Left renal cortex interstitium (tissue), 4 donors: ENCODE results near the gene ADAMTS7. TPM values are rescaled to one million over a fixed set of nuclear protein-coding genes. Genes with fewer than 3 reads are reported as not detected.
A peak's percentile ranks its signal among the peaks of the same experiment; 100 is the strongest.
"Not testable (repeated sequence)": the region's sequence is repeated elsewhere in the genome, so short reads cannot be mapped to it uniquely, and the experiment has no call there.

ENCODE experiments used
- DNase-seq, 4 donors: peaks; one replicate each; pipeline ENCODE4 v3.0.0-alpha.2; 2013; ENCODE audit warnings: low read depth in 4 of 4, low spot score in 2 of 4, missing footprints in 1 of 4
- polyA plus RNA-seq, 4 donors: library from polyadenylated mRNA; unstranded; fragments of 120-200 nt; gene quantifications; one replicate each; pipeline ENCODE4 v1.2.1, GENCODE V29; 2013; ENCODE audit not compliant: insufficient read length in 4 of 4

The ADAMTS7 gene, protein sequence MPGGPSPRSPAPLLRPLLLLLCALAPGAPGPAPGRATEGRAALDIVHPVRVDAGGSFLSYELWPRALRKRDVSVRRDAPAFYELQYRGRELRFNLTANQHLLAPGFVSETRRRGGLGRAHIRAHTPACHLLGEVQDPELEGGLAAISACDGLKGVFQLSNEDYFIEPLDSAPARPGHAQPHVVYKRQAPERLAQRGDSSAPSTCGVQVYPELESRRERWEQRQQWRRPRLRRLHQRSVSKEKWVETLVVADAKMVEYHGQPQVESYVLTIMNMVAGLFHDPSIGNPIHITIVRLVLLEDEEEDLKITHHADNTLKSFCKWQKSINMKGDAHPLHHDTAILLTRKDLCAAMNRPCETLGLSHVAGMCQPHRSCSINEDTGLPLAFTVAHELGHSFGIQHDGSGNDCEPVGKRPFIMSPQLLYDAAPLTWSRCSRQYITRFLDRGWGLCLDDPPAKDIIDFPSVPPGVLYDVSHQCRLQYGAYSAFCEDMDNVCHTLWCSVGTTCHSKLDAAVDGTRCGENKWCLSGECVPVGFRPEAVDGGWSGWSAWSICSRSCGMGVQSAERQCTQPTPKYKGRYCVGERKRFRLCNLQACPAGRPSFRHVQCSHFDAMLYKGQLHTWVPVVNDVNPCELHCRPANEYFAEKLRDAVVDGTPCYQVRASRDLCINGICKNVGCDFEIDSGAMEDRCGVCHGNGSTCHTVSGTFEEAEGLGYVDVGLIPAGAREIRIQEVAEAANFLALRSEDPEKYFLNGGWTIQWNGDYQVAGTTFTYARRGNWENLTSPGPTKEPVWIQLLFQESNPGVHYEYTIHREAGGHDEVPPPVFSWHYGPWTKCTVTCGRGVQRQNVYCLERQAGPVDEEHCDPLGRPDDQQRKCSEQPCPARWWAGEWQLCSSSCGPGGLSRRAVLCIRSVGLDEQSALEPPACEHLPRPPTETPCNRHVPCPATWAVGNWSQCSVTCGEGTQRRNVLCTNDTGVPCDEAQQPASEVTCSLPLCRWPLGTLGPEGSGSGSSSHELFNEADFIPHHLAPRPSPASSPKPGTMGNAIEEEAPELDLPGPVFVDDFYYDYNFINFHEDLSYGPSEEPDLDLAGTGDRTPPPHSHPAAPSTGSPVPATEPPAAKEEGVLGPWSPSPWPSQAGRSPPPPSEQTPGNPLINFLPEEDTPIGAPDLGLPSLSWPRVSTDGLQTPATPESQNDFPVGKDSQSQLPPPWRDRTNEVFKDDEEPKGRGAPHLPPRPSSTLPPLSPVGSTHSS (N-terminal part only)
- 10 to 100 TPM; 19.7 to 36.7 (median 32.7) TPM for polyA plus RNA-seq

DNA sequence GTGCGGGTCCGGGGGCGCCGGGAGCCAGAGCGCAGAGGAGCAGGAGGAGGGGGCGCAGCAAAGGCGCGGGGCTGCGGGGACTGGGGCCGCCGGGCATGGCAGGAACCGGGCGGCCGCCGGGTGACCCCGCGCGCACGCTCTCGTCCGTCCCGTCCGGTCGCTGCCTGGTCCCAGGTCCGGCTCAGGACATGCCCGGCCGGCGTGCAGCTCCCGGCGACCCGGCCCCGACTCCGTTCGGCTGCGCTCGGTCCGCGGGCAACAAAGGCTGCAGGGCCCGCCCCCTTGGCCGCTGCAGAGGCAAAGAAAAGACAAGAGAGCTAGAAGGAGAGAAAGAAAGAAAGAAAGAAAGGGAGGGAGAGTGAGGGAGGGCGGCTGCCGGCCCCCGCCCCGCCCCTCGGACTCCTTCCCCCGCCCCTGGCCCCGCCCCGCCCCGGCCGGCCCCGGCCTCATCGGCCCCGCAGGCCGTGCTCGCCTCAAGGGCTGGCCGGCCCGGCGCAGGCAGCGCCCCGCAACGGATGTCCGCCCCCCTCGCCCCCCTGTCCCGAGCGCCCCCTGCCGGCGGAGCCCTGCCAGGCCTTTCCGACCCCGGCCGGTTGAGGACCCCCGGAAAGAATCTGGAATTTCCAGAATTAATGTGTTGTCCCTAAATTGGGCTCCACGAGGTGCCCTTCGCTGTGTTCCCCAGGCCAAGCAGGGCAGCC lies at the start of gene ADAMTS7:
ADAMTS7 (minus strand) TSS at position 341 of the 701 bp plus-strand sequence; CDS start at position 97, 244 bp downstream.
- peak in 2 of 4 donors; percentile 38 to 39 for DNase-seq

DNA sequence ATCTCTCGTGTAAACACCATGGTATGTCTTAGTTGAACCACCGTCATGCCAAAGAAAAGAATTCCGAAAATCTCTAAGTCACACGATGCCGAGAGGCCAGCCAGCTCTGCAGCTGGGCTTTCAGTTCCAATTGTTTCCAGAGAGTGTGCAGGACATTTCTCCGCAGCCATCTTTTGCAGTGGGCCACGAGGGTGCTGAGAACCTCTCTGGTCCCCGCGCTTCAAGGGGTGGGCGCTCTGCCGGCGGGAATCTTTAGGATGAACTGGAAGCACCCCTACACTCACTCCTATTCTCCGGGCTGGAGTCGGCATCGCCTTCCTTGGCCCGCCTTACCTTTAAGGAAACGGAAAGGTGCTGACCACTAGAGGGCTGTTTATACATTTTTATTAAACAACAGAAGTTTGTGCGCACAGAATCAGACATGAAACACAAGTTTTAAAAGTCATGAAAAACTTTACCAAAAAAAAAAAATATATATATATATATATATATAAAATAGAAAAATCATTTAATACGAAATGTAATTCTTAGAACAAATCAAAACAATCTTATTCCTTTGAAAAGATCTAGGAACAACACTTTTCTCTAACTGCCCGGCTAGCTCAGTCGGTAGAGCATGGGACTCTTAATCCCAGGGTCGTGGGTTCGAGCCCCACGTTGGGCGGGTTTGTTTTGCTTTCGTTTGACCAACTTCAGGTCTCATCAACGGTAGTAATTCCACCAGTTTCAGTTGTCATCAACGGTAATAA lies 48.9 kb upstream of the ADAMTS7 start:
- DNase-seq: peak in 3 of 4 donors; percentile 58 to 62 (median 59)

DNA sequence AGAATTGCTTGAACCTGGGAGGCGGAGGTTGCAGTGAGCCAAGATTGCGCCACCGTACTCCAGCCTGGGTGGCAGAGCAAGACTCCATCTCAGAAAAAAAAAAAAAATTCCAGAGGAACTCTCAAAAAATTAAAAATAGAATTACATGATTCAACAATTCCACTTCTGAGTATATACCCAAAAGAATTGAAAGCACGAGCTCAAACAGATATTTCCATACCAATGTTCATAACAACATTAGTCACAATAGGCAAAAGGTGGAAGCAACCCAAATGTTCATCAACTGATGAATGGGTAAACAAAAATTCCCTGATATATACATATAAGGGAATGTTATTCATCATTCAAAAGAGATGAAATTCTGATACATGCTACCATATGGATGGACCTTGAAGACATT lies 44.5 kb upstream of the ADAMTS7 start:
- no peak for DNase-seq

DNA sequence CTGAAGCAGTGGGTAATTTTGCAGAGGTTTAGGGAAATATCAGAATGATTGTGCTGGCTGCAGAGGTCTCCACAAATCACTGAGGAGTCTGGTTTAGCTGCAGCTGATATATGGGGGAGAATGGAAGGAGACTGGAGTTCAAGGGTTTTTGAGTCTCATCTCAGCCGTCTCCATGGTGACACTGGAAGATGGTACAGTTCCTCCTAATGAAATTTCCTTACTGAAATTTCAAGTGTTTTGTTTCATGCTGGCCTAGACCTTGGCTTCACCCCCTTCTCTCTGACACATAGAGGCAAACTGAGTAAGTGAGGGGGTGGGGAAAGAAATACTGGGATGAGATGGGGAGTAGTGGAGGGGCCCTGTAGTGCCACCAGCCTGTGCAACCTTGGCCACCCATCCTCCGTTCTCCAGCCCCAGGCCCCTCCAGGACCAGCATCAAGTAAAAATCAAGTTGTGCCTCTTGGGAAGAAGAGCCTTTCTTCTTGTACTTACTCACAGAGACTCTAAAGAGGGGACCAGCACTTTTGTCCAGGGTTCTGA lies 43.6 kb upstream of the ADAMTS7 start:
- no peak for DNase-seq

DNA sequence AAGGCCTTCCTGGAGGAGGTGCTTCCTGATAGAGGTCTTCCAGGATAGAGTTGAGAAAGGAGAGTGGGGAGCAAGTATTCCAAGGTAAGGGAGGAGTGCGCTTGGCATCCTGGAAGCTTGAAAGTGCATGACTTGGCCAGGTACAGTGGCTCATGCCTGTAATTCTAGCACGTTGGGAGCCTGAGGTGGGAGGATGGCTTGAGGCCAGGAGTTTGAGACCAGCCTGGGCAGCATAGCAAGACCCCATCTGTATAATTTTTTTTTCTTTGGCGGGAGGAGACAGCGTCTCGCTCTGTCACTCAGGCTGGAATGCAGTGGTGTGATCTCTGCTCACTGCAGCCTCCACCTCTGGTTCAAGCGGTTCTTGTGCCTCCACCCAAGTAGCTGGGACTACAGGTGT lies 42.2 kb upstream of the ADAMTS7 start:
- no peak for DNase-seq

DNA sequence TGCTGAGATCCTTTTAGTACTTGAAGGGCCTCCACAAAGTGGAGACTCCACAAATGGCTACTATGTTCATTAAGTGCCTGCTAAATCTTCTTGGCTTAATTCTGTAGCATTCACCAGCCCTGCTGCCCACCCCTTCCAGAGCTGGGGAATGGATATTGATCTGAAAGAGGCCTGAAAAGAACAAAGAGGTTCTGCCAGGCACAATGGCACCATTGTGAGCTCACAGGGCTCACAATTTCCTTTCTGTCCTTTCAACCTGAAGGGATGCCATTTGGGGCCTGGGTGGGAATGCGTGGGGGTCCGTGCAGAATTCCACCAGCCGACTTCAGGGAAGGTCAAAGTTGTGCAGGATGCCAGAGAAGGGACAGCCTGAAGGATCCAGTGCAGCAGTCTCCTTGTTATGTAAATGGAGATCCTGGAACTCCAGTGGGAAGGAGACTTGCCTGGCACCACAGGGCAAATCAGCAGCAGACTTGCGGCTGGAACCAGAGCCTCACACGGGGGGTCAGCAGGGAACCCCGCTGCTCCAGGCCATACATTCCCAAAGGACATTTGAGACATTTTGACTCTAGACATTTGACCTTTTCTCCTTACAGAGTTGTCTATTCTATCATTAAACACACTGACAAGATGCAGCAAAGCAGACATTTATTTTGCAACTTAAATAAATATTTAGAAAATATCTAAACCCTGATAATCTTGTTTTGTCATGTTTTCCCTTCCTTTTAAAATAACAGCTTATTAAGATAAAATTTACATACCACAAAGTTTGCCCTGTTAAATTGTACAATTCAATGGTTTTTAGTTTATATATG lies 39.9 kb upstream of the ADAMTS7 start:
- no peak for DNase-seq

DNA sequence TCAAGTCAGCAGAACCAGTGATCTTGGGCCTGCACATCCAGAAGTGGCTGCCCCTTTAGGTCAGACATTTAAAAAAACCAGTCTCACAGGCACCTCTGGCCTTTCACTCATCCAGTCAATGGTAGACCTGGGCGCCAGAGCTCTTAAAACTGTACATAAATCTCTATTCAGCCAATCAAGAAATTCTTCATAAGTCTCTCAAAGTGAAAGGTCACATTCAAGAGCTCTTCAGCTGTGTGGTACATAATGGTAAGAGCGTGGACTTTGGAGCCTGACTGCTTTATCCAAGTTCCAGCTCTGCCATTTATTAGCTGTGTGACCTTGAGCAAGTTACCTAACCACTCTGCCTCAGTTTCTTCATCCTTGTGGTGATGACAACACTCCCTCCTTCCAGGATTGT lies 39.1 kb upstream of the ADAMTS7 start:
- no peak for DNase-seq

DNA sequence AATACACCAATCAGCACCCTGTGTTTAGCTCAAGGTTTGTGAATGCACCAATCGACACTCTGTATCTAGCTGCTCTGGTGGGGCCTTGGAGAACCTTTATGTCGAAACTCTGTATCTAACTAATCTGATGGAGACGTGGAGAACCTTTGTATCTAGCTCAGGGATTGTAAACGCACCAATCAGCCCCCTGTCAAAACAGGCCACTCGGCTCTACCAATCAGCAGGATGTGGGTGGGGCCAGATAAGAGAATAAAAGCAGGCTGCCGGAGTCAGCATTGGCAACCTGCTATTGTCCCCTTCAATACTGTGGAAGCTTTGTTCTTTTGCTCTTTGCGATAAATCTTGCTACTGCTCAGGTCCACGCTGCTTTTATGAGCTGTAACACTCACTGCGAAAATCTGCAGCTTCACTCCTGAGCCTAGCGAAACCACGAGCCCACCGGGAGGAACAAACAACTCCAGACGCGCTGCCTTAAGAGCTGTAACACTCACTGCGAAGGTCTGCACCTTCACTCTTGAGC lies 36.2 kb upstream of the ADAMTS7 start:
- not testable (repeated sequence) for DNase-seq

DNA sequence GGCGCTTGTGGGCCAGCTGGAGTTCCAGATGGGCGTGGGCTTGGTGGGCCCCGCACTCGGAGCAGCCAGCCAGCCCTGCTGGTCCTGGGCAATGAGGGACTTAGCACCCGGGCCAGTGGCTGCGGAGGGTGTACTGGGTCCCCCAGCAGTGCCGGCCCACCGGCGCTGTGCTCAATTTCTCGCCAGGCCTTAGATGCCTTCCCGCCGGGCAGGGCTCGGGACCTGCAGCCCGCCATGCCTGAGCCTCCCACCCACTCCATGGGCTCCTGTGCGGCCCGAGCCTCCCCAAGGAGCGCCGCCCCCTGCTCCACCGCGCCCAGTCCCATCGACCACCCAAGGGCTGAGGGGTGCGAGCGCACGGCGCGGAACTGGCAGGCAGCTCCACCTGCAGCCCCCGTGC lies 35.6 kb upstream of the ADAMTS7 start:
- DNase-seq: not testable (repeated sequence)

DNA sequence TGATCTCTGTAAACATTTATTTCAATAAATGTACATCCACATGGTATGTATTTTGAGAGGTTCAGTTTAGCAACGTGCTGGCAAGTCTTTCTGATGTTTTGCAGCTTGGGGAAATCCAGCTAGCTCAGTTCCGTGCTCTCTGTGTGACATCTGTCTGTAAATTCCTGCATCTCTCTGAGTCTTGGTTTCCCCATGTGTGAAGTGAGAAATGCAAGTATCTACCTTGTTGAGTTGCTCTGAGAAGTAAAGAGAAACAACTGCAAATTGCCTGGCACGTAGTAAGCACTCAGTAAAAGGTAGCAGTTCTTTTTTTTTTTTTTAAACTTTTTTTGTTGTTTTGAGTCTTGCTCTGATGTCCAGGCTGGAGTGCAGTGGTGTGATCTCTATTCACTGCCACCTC lies 31.3 kb upstream of the ADAMTS7 start:
- DNase-seq: no peak

DNA sequence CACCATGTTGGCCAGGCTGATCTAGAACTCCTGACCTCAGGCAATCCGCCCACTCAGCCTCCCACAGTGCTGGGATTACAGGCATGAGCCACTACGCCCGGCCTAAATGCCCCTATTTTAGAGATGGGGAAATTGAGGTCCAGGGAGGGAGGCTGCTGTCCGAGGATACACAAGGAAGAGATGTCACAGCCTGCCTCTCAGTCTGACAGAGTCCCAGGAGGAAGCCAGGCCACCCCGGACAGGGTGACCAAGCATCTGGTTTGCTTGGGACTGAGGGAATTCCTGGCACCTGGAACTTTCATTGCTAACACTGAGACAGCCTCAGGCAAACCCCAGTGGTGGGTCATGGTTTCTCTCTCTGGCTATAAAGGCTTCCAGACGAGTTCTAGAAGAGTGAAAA lies 30.6 kb upstream of the ADAMTS7 start:
- DNase-seq: no peak

DNA sequence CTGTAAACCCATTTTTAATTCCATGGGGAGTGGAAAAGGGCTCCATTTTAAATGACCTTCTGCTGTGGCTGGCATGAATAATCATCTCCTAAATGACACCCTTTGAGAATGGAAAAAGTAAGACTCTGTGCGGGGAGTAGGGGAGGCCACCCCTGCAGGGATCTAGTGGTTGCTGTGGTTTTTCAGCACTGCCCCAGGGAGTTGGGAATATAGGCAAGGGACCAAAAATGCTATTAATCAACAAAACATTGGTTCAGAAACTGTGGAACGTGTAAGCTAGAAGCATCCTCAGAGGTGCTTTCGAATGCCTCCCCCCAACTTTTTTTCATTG lies 30.1 kb upstream of the ADAMTS7 start:
- DNase-seq: no peak

DNA sequence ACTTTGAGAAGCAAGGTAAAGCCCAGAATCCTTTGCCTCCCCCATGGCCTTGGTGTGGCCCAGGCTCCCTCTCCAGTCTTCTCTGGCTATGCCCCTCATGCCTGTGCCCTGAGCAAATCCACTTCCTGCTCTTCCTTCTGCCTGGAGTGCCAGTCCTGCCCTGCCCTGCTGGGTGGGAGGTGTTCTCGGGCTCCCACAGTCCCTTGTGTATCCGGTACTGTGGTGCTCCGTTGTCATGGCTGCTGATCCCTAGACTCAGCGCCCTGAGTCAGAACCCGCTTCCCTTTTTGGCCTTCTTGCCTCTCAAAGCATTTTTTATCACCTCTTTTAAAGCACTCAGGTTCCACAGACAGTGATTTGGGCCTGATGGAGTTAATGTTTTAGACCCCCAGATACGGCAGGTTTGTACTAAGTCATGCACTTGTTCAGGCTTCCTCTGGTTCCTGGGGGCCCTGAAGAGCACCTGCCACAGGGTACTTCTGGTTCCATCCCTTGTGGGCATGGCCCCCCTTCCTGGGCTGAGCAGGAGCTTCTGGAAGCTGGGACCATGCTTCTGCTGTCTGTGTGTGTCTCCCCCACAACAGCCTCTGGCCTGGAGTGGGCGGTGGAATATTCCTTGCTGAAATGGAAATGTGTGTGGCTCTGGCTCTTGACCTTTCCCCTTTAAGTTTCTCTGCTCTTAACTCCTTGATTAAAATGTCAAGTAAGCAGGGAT lies 29.6 kb upstream of the ADAMTS7 start:
- DNase-seq: no peak

DNA sequence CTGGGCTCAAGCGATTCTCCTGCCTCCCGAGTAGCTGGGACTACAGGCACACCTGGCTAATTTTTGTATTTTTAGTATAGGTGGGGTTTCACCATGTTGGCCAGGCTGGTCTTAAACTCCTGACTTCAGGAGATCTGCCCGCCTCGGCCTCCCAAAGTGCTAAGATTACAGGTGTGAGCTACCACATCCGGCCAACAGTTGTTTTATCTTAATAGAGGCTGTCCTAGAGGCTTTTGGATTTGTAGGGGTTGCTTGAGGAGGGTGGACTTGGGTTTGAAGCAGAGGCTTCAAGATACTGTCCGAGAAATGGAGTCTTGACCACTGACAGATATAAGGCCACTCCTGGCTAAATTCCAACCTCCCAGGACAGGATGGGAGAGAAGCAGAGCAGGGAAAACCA lies 27.9 kb upstream of the ADAMTS7 start:
- not testable (repeated sequence) for DNase-seq

DNA sequence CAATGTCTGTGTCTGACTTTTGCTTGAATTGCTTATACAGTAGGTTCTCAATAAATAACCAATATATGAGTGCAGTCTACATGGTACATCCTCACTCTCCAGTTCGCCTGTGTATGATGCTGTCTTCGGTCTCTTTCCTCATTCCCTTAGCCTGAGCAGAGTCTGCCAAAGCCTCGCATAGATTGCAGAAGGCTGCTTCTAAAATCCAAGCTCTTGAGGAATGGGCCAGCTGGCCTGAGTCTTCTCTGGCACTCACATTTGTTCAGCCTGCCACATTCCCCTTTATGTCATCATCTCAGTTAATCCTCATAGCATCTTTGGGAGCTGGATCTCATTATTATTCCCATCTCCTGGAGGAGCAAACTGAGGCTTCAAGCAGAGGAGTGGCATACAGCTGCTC lies 27.2 kb upstream of the ADAMTS7 start:
- no peak for DNase-seq

DNA sequence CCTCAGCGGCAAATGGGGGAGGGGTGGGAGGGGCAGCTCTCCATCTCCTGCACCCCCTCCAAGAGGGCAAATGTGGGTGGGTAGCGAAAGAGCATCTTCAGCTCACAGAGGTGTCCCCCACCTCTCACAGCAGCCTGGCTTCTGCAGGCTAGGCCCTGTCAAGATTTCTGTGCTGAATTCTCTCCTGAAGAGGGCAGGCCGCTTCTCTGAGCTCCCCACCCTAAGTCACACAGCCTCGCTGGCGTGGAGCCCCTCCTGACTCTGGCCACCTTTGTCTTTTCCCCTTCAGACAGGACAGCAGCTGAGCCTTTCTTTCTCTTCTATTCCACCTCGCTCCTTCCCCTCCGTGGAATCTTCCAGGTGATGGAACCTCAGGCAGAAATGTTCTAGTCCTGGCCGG lies 26.3 kb upstream of the ADAMTS7 start:
- DNase-seq: no peak

DNA sequence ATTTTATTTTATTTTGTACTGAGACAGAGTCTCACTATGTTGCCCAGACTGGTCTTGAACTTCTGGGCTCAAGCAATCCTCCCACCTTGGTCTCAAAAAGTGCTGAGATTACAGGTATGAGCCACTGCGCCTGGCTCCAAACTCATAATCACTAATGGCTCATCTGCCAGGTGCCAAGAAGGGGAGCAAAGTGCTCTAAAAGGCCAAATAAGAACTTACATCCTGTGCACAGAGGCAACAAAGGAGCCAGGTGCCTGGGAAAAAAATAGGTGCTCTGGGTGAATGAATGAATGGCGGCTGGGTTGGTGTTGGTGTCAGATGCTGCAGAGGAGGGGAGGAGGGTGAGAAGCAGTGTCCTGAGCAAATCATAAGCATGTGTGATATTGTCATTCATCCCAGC lies 25.9 kb upstream of the ADAMTS7 start:
- DNase-seq: no peak

DNA sequence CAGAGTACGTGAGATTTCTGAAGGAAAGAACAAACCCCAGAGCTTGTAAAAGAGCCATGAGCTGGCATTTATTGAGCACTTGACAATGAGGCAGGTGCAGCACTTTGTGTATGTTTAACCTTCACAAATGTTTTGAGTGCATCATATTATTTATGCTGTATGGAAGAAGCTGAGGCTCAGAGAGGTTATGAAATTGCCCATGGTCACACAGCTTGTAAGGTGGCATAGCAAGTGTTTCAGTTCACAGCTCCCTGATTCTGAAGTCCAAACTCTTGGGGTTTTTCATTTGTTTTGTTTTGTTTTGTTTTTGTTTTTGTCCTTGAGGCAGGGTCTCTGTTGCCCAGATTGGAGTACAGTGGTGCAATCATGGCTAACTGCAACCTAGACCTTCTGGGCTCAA lies 25.1 kb upstream of the ADAMTS7 start:
- DNase-seq: no peak
